Central memory CD8-positive, alpha-beta T cell (primary cell): Measurements from ENCODE around the gene BEND5.

ENCODE experiments used
- ATAC-seq: fragments of 150-1000 bp; cut with Tn5 transposase; replicated peaks from 2 replicates; pipeline ENCODE4 v1.10.0; 2022; ENCODE audit warnings: mild to moderate bottlenecking, moderate FRiP score, moderate number of reproducible peaks; ENCODE audit not compliant: poor library complexity, severe bottlenecking; ENCODE audit errors: extremely low read depth
- DNase-seq, 2 donors: peaks; one replicate each; pipeline ENCODE4 v3.0.0; 2021; ENCODE audit warnings: low spot score in 2 of 2
- H3K27ac Mint-ChIP-seq: one replicate; pipeline ENCODE4 v1.8.0; 2022; ENCODE audit warnings: low read depth, mild to moderate bottlenecking, moderate library complexity, mixed read lengths
- H3K27me3 Mint-ChIP-seq: one replicate; pipeline ENCODE4 v1.8.0; 2022; ENCODE audit warnings: mixed read lengths
- H3K36me3 Mint-ChIP-seq: one replicate; pipeline ENCODE4 v1.8.0; 2022; ENCODE audit warnings: mild to moderate bottlenecking, moderate library complexity, mixed read lengths; ENCODE audit not compliant: insufficient read depth
- H3K4me1 Mint-ChIP-seq: one replicate; pipeline ENCODE4 v1.8.0; 2022; ENCODE audit warnings: mixed read lengths
- H3K4me3 Mint-ChIP-seq: one replicate; pipeline ENCODE4 v1.8.0; 2022; ENCODE audit warnings: mild to moderate bottlenecking, moderate library complexity, mixed read lengths
- H3K9me3 Mint-ChIP-seq: one replicate; pipeline ENCODE4 v1.8.0; 2022; ENCODE audit warnings: mixed read lengths

The BEND5 gene

GRCh38 chr1:48684381-48684780, 92.3 kb downstream of the BEND5 start:
- Mint-ChIP-seq H3K4me3 (no peak overlapping the region), H3K4me1 (no peaks in the 10 kb centered on the region), H3K9me3 (no peaks in the 10 kb centered on the region), H3K27ac (no peak overlapping the region), H3K27me3 (no peaks in the 10 kb centered on the region), H3K36me3 (no peaks in the 10 kb centered on the region)
- no peak for ATAC-seq
- DNase-seq = no peak

DNA sequence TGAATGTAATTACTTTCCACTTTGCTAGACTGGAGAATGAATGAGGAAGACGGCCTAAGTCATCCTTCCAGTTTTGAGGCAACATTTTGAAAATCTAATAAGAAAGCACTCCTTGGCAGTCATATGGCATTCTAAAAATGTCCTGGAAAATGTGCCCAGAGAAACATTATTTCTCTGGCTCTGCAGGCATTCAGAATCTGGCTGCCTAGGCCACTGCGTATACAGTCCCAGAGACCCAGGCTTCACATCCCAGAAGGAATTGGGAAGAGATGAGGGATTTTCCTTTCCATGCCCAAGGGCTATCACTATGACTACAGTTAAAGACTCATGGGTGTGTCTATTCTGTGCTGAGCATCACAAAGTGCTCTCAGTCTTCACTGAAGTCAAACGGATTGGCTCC, 92.9 kb downstream of the BEND5 start:
- Mint-ChIP-seq H3K27ac (no peak overlapping the region), H3K4me3 (no peak overlapping the region), H3K27me3 (no peaks in the 10 kb centered on the region), H3K9me3 (no peaks in the 10 kb centered on the region), H3K36me3 (no peaks in the 10 kb centered on the region), H3K4me1 (no peaks in the 10 kb centered on the region)
- ATAC-seq (no peak), DNase-seq (no peak)

GRCh38 chr1:48681476-48682305, 95.0 kb downstream of the BEND5 start:
- Mint-ChIP-seq H3K36me3 (no peaks in the 10 kb centered on the region), H3K9me3 (no peaks in the 10 kb centered on the region), H3K4me3 (no peak overlapping the region), H3K27me3 (peaks cover 10% of the 10 kb centered on the region), H3K4me1 (no peaks in the 10 kb centered on the region), H3K27ac (no peak overlapping the region)
- ATAC-seq = no peak
- DNase-seq = no peak

DNA sequence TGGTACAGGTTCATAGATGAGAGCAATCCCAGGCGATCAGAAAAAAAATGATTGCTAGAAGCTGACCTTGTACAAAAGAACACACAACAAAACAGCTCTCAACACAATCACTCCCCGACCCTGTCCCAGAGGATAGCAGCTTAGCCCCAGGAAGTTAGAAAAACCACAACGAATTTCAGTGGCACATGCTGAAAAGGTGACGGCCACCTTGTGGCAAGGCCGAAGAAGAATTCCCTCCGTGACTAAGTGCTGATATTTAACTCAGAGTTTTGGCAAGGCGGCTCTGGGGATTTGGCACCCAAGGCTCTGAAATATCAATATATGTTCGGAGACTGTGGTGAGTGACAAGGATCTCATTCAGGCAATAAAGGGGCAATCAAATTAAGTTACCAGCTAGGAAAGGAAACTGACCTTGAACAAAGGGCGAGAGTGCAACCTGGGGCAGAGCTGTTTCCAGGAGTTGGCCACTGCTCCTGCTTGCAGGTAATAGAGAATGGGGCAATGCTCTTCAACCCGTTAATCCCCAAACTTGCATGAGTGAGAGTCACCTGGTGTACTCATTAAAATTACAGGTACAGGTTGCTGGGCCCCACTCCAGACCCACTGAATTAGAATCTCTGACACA, 96.2 kb downstream of the BEND5 start:
- H3K36me3 Mint-ChIP-seq = no peaks in the 10 kb centered on the region
- DNase-seq (no peak), ATAC-seq (no peak)
- H3K4me1 Mint-ChIP-seq = no peaks in the 10 kb centered on the region
- H3K4me3 Mint-ChIP-seq = no peak overlapping the region
- H3K27me3 Mint-ChIP-seq = peaks cover 12% of the 10 kb centered on the region
- H3K27ac Mint-ChIP-seq = no peak overlapping the region
- H3K9me3 Mint-ChIP-seq = no peaks in the 10 kb centered on the region

GRCh38 chr1:48679859-48680258, 96.8 kb downstream of the BEND5 start:
- Mint-ChIP-seq H3K27ac (no peak overlapping the region), H3K4me1 (no peaks in the 10 kb centered on the region), H3K27me3 (peaks cover 18% of the 10 kb centered on the region), H3K36me3 (no peaks in the 10 kb centered on the region), H3K9me3 (no peaks in the 10 kb centered on the region), H3K4me3 (no peak overlapping the region)
- DNase-seq (no peak), ATAC-seq (no peak)

DNA sequence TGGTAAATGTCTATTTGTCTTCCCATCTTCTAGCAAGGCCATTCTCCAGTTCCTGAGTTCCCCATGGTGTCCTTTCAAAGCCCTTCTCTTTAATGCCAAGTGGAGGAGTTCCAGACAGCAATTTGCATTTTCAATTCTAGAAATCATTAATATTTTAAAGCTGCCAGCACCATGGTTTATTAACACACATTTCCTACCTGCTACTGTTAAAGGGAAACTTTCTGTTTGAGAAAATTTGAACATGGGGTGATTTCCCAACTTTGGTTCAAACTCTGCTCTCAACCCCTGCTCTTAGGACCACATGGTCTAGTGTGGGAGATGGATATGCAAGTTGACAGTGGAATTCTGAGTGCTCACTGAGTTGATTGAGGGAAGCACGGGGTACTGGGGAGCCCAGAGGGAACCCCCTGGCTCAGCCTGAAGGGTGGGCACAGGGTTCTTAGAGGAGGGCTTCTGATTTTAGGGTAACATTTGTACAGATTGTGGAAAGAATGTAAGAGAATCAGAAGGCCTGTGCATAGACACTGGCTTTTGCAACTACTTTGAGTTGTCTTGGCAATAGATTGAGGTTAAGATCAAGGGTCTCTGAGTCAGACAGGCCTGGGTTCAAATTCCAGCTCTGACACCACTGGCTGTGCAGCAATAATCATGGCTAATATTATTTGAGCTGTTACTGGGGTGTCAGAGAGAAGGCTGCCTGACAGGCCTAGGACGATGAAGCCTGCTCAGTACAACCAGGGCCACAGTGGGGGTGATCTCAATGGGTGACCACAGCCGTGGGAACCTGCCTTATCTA, 97.8 kb downstream of the BEND5 start:
- Mint-ChIP-seq H3K27me3 (peaks cover 28% of the 10 kb centered on the region), H3K27ac (no peak overlapping the region), H3K4me1 (no peaks in the 10 kb centered on the region), H3K36me3 (no peaks in the 10 kb centered on the region), H3K4me3 (no peak overlapping the region), H3K9me3 (no peaks in the 10 kb centered on the region)
- ATAC-seq (no peak), DNase-seq (no peak)
